Measurements from ENCODE around the gene NFATC2IP.
"Not testable (repeated sequence)": the region's sequence is repeated elsewhere in the genome, so short reads cannot be mapped to it uniquely, and the experiment has no call there.

NFATC2IP gene

GRCh38 chr16:28933171-28933570 is 17.6 kb upstream of the NFATC2IP start:
- H3K4me3 ChIP-seq (replicated peaks in 1 of 2; ENCODE audit: low read depth in 2 of 2, low read length in 2 of 2): no peak overlapping the region
- no peak for DNase-seq (ENCODE audit: low read depth in 2 of 2)
- no peak for TF ChIP-seq CTCF (IDR thresholded peaks at IDR 0.05; ENCODE audit: low read depth, low read length)

GRCh38 chr16:28935346-28935745 is 15.4 kb upstream of the NFATC2IP start:
- peak in 1 of 2 donors; percentile 28 for DNase-seq (ENCODE audit: low read depth in 2 of 2)
- TF ChIP-seq CTCF (IDR thresholded peaks at IDR 0.05; ENCODE audit: low read depth, low read length): no peak
- H3K4me3 ChIP-seq (replicated peaks in 1 of 2; ENCODE audit: low read depth in 2 of 2, low read length in 2 of 2): no peak overlapping the region

- H3K4me3 ChIP-seq (replicated peaks in 1 of 2; ENCODE audit: low read depth in 2 of 2, low read length in 2 of 2): peak overlapping the region; percentile 11 to 14
- TF ChIP-seq CTCF (IDR thresholded peaks at IDR 0.05; ENCODE audit: low read depth, low read length): no peak
- DNase-seq (ENCODE audit: low read depth in 2 of 2): peak; percentile 77 to 81
Observed at GRCh38 chr16:28935924-28936783, 14.6 kb upstream of the NFATC2IP start.

- no peak for TF ChIP-seq CTCF (IDR thresholded peaks at IDR 0.05; ENCODE audit: low read depth, low read length)
- no peak for DNase-seq (ENCODE audit: low read depth in 2 of 2)
- H3K4me3 ChIP-seq (replicated peaks in 1 of 2; ENCODE audit: low read depth in 2 of 2, low read length in 2 of 2): no peak overlapping the region
Observed at GRCh38 chr16:28936784-28937155, 14.0 kb upstream of the NFATC2IP start.

GRCh38 chr16:28937222-28937876 is 13.4 kb upstream of the NFATC2IP start:
- H3K4me3 ChIP-seq (replicated peaks in 1 of 2; ENCODE audit: low read depth in 2 of 2, low read length in 2 of 2): no peak overlapping the region
- DNase-seq (ENCODE audit: low read depth in 2 of 2): no peak
- TF ChIP-seq CTCF (IDR thresholded peaks at IDR 0.05; ENCODE audit: low read depth, low read length): no peak

GRCh38 chr16:28938721-28939120 is 12.0 kb upstream of the NFATC2IP start:
- no peak for TF ChIP-seq CTCF (IDR thresholded peaks at IDR 0.05; ENCODE audit: low read depth, low read length)
- DNase-seq (ENCODE audit: low read depth in 2 of 2): no peak
- H3K4me3 ChIP-seq (replicated peaks in 1 of 2; ENCODE audit: low read depth in 2 of 2, low read length in 2 of 2): no peak overlapping the region

GRCh38 chr16:28939825-28940224 is 10.9 kb upstream of the NFATC2IP start:
- not testable (repeated sequence) for H3K4me3 ChIP-seq (replicated peaks in 1 of 2; ENCODE audit: low read depth in 2 of 2, low read length in 2 of 2); DNase-seq (ENCODE audit: low read depth in 2 of 2)
